Measurements from ENCODE around the gene SUSD3. TPM values are rescaled to one million over a fixed set of nuclear protein-coding genes. Genes with fewer than 3 reads are reported as not detected.

Gene SUSD3
- total and polyA plus RNA-seq, 2 of the 4 experiments (the other 2 are of a cell fraction): 0.54 to 1.5 TPM

- DNase-seq: peak; percentile 12
- ChIA-PET POLR2A (ENCODE audit: unreplicated experiment) (no interaction called here), CTCF (interaction anchor here (0.6 to 1.4 kb wide), 2 partner anchors 11 to 241 kb away, joined by 4 to 9 read pairs; no protein-coding TSS in a partner anchor)
- H2BK15ac ChIP-seq (ENCODE audit: low read depth, low read length): peak overlapping the region; percentile 90; the same call in 2 of the 3 replicates
- H3K9me3 ChIP-seq (ENCODE audit: control insufficient read depth, insufficient read depth, low read length): no peaks in the 10 kb centered on the region
- peak overlapping the region; percentile 87 for H3K14ac ChIP-seq (replicated peaks; ENCODE audit: low read depth, low read length)
- peak overlapping the region; percentile 96 for H2AK5ac ChIP-seq (ENCODE audit: low read depth, low read length)
- peak overlapping the region; percentile 91 for H2BK120ac ChIP-seq (ENCODE audit: low read depth, low read length)
- peak overlapping the region; percentile 82 for H2AFZ ChIP-seq (replicated peaks; ENCODE audit: low read length, poor library complexity)
- peaks cover 20% of the 10 kb centered on the region for H3K9me1 ChIP-seq (ENCODE audit: insufficient read depth, low read length)
- H3K4me2 ChIP-seq (ENCODE audit: low read depth, low read length): peak overlapping the region; percentile 77
- H3K27me3 ChIP-seq (ENCODE audit: control insufficient read depth, insufficient read depth, low read length): no peaks in the 10 kb centered on the region
- H3K4ac ChIP-seq (ENCODE audit: low read depth, low read length): peak overlapping the region; percentile 96
- no peak for ATAC-seq (ENCODE audit: low read depth)
- H3K4me3 ChIP-seq (ENCODE audit: insufficient read depth, low read depth, low read length): peak overlapping the region; percentile 87
- H3K4me1 ChIP-seq (ENCODE audit: control insufficient read depth, insufficient read depth, low read length): peaks cover 24% of the 10 kb centered on the region
- peak overlapping the region; percentile 94 for H4K91ac ChIP-seq (ENCODE audit: insufficient read depth, low read depth, low read length)
- TF ChIP-seq POLR2A (IDR thresholded peaks at IDR 0.05; ENCODE audit: low read depth, low read length) (no peak), NFE2L2 (IDR thresholded peaks at IDR 0.05; ENCODE audit: low read depth, low read length) (no peak), FOS (IDR thresholded peaks at IDR 0.05; ENCODE audit: low read depth, low read length) (no peak), MAZ (IDR thresholded peaks at IDR 0.05; ENCODE audit: borderline replicate concordance, low read depth, low read length) (no peak), RFX5 (IDR thresholded peaks at IDR 0.05; ENCODE audit: low read depth, low read length) (no peak), MAFK (IDR thresholded peaks at IDR 0.05; ENCODE audit: low read depth, low read length) (no peak), MXI1 (IDR thresholded peaks at IDR 0.05; ENCODE audit: borderline replicate concordance, low read depth, low read length) (no peak), CEBPB (IDR thresholded peaks at IDR 0.05; ENCODE audit: low read depth, low read length) (no peak), ELK1 (IDR thresholded peaks at IDR 0.05; ENCODE audit: borderline replicate concordance, low read depth, low read length) (no peak), BHLHE40 (IDR thresholded peaks at IDR 0.05; ENCODE audit: low read depth, low read length) (no peak), USF2 (IDR thresholded peaks at IDR 0.05; ENCODE audit: low read depth, low read length) (no peak), CTCF (conservative IDR thresholded peaks at IDR 0.05; ENCODE audit: low read depth, low read length) (no peak), RAD21 (IDR thresholded peaks at IDR 0.05; ENCODE audit: low read length) (no peak), RCOR1 (IDR thresholded peaks at IDR 0.05; ENCODE audit: insufficient replicate concordance, low read length) (no peak), SMC3 (IDR thresholded peaks at IDR 0.05; ENCODE audit: low read depth, low read length) (no peak)
- peak overlapping the region; percentile 38 for H4K5ac ChIP-seq (ENCODE audit: low read depth, low read length)
- peak overlapping the region; percentile 84 to 86 for H4K8ac ChIP-seq (ENCODE audit: low read depth in 2 of 2, low read length in 2 of 2)
- peaks cover 27 to 36% of the 10 kb centered on the region in 2 experiments for H3K79me1 ChIP-seq (ENCODE audit: low read depth in 1 of 2, low read length in 2 of 2)
- peak overlapping the region; percentile 87 for H3K56ac ChIP-seq (ENCODE audit: extremely low read depth, insufficient read depth, low read length)
- H2BK5ac ChIP-seq (ENCODE audit: low read depth, low read length, poor library complexity, severe bottlenecking): peak overlapping the region; percentile 95
- in situ Hi-C loops (cut with MboI; ENCODE audit: low sequenced_read_pairs): no loop called here
- H3K18ac ChIP-seq (ENCODE audit: low read depth, low read length): peak overlapping the region; percentile 82
- WGBS, 2 experiments (ENCODE audit: extremely low coverage in 2 of 2, insufficient read length in 1 of 2): 93% methylated on average over 5 of the region's 11 CpGs; no CpG with 5 or more reads in 1 of the 2 experiments
- dilution Hi-C loops (cut with HindIII; ENCODE audit: low sequenced_read_pairs, unreplicated experiment): no loop called here
- peak overlapping the region; percentile 91 for H2BK20ac ChIP-seq (ENCODE audit: low read depth, low read length)
- peaks cover 21% of the 10 kb centered on the region for H4K20me1 ChIP-seq (ENCODE audit: insufficient read depth, low read length)
- peak overlapping the region; percentile 96 for H2AK9ac ChIP-seq (replicated peaks; ENCODE audit: low read depth, low read length, poor library complexity)
- H3K27ac ChIP-seq (ENCODE audit: insufficient read depth, low read length): peak overlapping the region; percentile 98
- H3K9ac ChIP-seq (ENCODE audit: low read depth, low read length): peak overlapping the region; percentile 65
- intact Hi-C loops (cut with micrococcal nuclease): loop anchor here (2.0 to 10.0 kb wide), 2 partner anchors 95 to 357 kb away; partner anchors contain the start of genes FAM120A and FAM120AOS
- BruUV-seq (replicated peaks): no TSS peak
- H3K36me3 ChIP-seq (ENCODE audit: control insufficient read depth, insufficient read depth, low read length): no peaks in the 10 kb centered on the region
- H3K23ac ChIP-seq (ENCODE audit: low read depth, low read length): peak overlapping the region; percentile 99
These were observed 39.2 kb downstream of the SUSD3 start for GRCh38 chr9:93097511-93098201.
